Activated T-helper 1 cell treated with anti-CD3 and anti-CD28 coated beads, Interleukin-12 subunit alpha, Interleukin-12 subunit beta, Interleukin-2, Interleukin-4 antibody, amounts not matched to agents 30 ng/mL and 10 ng/mL and 1 ng/mL, durations not matched to agents 14 hours and 24 hours and 36 hours (primary cell): ENCODE data around the gene IL1RL2. TPM values are rescaled to one million over a fixed set of nuclear protein-coding genes. Genes with fewer than 3 reads are reported as not detected.

ENCODE experiments used
- DNase-seq: peaks from one replicate; pipeline ENCODE4 v3.0.0; 2021; ENCODE audit warnings: low spot score
- H3K27ac Mint-ChIP-seq: one replicate; pipeline ENCODE4 v1.8.0; 2021; ENCODE audit warnings: mild to moderate bottlenecking, mixed read lengths
- H3K27me3 Mint-ChIP-seq: one replicate; pipeline ENCODE4 v1.8.0; 2022; ENCODE audit warnings: mild to moderate bottlenecking, moderate library complexity, mixed read lengths; ENCODE audit not compliant: insufficient read depth
- H3K36me3 Mint-ChIP-seq: one replicate; pipeline ENCODE4 v1.8.0; 2021; ENCODE audit warnings: low read depth, mixed read lengths
- H3K4me1 Mint-ChIP-seq: one replicate; pipeline ENCODE4 v1.8.0; 2021; ENCODE audit warnings: low read depth, mixed read lengths
- H3K4me3 Mint-ChIP-seq: one replicate; pipeline ENCODE4 v1.8.0; 2021; ENCODE audit warnings: mild to moderate bottlenecking, moderate library complexity, mixed read lengths
- H3K9me3 Mint-ChIP-seq: one replicate; pipeline ENCODE4 v1.8.0; 2021; ENCODE audit warnings: mixed read lengths
- intact Hi-C: fragments of 100-400 bp; cut with micrococcal nuclease; formaldehyde crosslinking; loops from one replicate; pipeline ENCODE4 v1.15.1; 2024
- total RNA-seq: library from RNA; stranded (reverse); gene quantifications from 2 replicates; pipeline ENCODE4 v1.2.3, GENCODE V29; 2022

Gene IL1RL2
- total RNA-seq, 1 donor from 2014 or later = 0.16 TPM

DNA sequence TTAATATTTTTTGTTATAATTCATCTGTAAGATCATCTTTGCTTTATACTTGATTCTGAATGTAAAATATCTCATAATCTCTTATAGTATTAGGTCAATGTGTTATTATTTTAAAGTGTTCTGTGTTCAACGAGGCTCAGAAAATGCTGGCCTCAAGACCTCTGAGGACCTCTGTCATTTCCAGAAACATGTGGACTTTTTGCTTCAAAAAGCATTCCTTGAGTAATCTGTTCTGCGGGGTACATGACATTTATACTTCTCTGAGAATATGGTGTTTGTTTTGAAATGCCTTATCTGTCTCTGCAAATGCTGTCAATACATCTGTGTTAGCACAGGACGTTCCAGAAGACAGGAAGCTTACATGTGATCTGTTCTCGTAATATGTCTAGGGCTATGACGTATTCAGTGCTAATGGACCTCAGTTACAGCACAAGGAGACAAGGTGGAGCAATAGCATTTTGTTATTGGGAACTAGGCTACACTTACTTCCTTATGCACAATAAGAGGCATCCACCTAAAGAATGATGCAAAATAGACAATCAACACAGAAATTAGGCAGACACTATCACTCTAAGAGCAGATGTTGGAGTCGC, 86.9 kb downstream of the IL1RL2 start:
- intact Hi-C loops = no loop called here
- no peak overlapping the region for H3K4me3 Mint-ChIP-seq
- no peaks in the 10 kb centered on the region for H3K27me3 Mint-ChIP-seq
- H3K27ac Mint-ChIP-seq = no peak overlapping the region
- H3K4me1 Mint-ChIP-seq = peaks cover 57% of the 10 kb centered on the region
- peaks cover 37% of the 10 kb centered on the region for H3K36me3 Mint-ChIP-seq
- no peak for DNase-seq
- peaks cover 18% of the 10 kb centered on the region for H3K9me3 Mint-ChIP-seq

GRCh38 chr2:102276549-102277201, 89.9 kb downstream of the IL1RL2 start:
- Mint-ChIP-seq H3K4me3 (peak overlapping the region; percentile 54), H3K27ac (peak overlapping the region; percentile 73), H3K27me3 (no peaks in the 10 kb centered on the region), H3K4me1 (peaks cover 71% of the 10 kb centered on the region), H3K9me3 (peaks cover 18% of the 10 kb centered on the region), H3K36me3 (peaks cover 27% of the 10 kb centered on the region)
- no peak for DNase-seq
- intact Hi-C loops = loop anchor here (2.0 kb wide), 3 partner anchors 16 to 28 kb away; no protein-coding TSS in a partner anchor

GRCh38 chr2:102277202-102277700, 90.4 kb downstream of the IL1RL2 start:
- H3K4me3 Mint-ChIP-seq = peak overlapping the region; percentile 54

DNA sequence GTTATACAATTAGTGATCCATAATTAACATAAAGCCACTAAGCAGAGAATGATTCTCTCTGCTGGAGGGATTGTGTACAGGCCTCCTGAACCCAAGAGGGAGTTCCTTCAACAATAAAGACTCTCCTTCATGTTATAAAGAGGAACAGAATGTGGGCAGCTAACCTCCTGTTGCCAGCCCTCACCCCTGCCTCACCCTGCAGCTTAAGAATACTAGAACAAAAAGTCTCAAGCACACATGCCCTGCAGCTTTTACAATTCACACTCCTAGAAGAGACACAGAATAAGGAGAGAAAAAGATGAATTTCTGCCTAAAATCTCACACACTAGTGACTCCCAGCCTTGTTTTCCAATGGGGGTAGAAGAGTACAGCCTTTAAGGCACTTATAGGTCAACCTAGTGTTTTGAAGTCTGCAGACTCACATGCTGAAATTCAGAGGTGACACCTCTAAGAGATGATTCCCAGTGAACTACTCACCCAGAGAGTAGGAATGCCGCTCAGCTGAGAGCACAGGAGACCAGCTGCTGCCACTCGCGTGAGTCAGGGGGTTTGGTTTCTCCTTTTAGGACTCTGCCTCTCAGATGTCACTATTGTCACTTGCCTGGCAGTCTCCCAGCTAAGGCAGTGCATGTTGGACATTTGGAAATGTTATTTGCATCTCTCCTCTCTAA, 92.0 kb downstream of the IL1RL2 start:
- H3K36me3 Mint-ChIP-seq = peaks cover 17% of the 10 kb centered on the region
- peaks cover 17% of the 10 kb centered on the region for H3K9me3 Mint-ChIP-seq
- no peaks in the 10 kb centered on the region for H3K27me3 Mint-ChIP-seq
- H3K27ac Mint-ChIP-seq = peak overlapping the region; percentile 57
- peak overlapping the region; percentile 47 for H3K4me3 Mint-ChIP-seq
- peaks cover 61% of the 10 kb centered on the region for H3K4me1 Mint-ChIP-seq
- intact Hi-C loops = no loop called here
- no peak for DNase-seq

More at GRCh38 chr2:102277202-102277700, 90.4 kb downstream of the IL1RL2 start:
- Mint-ChIP-seq H3K27me3 (no peaks in the 10 kb centered on the region), H3K4me1 (peaks cover 71% of the 10 kb centered on the region), H3K27ac (peak overlapping the region; percentile 73), H3K9me3 (peaks cover 18% of the 10 kb centered on the region), H3K36me3 (peaks cover 22% of the 10 kb centered on the region)
- intact Hi-C loops = loop anchor here (2.0 kb wide), 3 partner anchors 16 to 28 kb away; no protein-coding TSS in a partner anchor
- DNase-seq = no peak

- intact Hi-C loops = no loop called here
- H3K9me3 Mint-ChIP-seq = peaks cover 12% of the 10 kb centered on the region
- no peak for DNase-seq
- no peak overlapping the region for H3K27ac Mint-ChIP-seq
- H3K27me3 Mint-ChIP-seq = no peaks in the 10 kb centered on the region
- peaks cover 16% of the 10 kb centered on the region for H3K36me3 Mint-ChIP-seq
- peaks cover 58% of the 10 kb centered on the region for H3K4me1 Mint-ChIP-seq
- H3K4me3 Mint-ChIP-seq = no peak overlapping the region
These were observed 92.5 kb downstream of the IL1RL2 start for GRCh38 chr2:102279391-102279735.

- intact Hi-C loops = no loop called here
- Mint-ChIP-seq H3K4me1 (peaks cover 31% of the 10 kb centered on the region), H3K27me3 (no peaks in the 10 kb centered on the region), H3K9me3 (no peaks in the 10 kb centered on the region), H3K4me3 (no peak overlapping the region), H3K36me3 (peaks cover 12% of the 10 kb centered on the region), H3K27ac (no peak overlapping the region)
- DNase-seq = no peak
These were observed 95.9 kb downstream of the IL1RL2 start for GRCh38 chr2:102282678-102283091.

DNA sequence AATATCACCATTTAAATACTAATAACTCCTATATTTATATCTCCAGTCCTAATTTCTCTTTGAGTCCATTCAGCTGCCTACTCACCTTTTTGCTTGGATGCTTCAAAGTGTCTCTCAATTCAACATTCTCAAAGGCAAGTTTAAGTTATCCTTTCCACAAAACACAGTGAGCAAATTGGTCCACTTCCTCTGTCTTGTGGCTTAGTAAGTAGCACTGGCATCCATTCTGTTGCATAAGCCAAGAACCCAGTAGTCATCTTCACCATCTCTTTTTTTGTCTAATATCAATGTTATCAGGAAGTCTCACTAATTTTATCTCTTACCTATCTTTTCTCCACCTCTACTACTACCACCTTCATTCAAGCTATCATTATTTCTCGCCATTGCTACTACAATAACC, 97.2 kb downstream of the IL1RL2 start:
- DNase-seq = no peak
- peaks cover 18% of the 10 kb centered on the region for H3K4me1 Mint-ChIP-seq
- no peaks in the 10 kb centered on the region for H3K9me3 Mint-ChIP-seq
- intact Hi-C loops = no loop called here
- no peak overlapping the region for H3K4me3 Mint-ChIP-seq
- no peak overlapping the region for H3K27ac Mint-ChIP-seq
- peaks cover 10% of the 10 kb centered on the region for H3K36me3 Mint-ChIP-seq
- no peaks in the 10 kb centered on the region for H3K27me3 Mint-ChIP-seq

GRCh38 chr2:102284611-102285010, 97.8 kb downstream of the IL1RL2 start:
- no peaks in the 10 kb centered on the region for H3K27me3 Mint-ChIP-seq
- peaks cover 15% of the 10 kb centered on the region for H3K4me1 Mint-ChIP-seq
- no peaks in the 10 kb centered on the region for H3K9me3 Mint-ChIP-seq
- peaks cover 11% of the 10 kb centered on the region for H3K36me3 Mint-ChIP-seq
- no peak overlapping the region for H3K4me3 Mint-ChIP-seq
- intact Hi-C loops = no loop called here
- no peak overlapping the region for H3K27ac Mint-ChIP-seq
- DNase-seq = no peak

- H3K9me3 Mint-ChIP-seq = no peaks in the 10 kb centered on the region
- intact Hi-C loops = no loop called here
- no peak for DNase-seq
- H3K4me1 Mint-ChIP-seq = peaks cover 21% of the 10 kb centered on the region
- no peak overlapping the region for H3K4me3 Mint-ChIP-seq
- peaks cover 11% of the 10 kb centered on the region for H3K36me3 Mint-ChIP-seq
- no peaks in the 10 kb centered on the region for H3K27me3 Mint-ChIP-seq
- H3K27ac Mint-ChIP-seq = no peak overlapping the region
These were observed 98.5 kb downstream of the IL1RL2 start for GRCh38 chr2:102285368-102285767.

DNA sequence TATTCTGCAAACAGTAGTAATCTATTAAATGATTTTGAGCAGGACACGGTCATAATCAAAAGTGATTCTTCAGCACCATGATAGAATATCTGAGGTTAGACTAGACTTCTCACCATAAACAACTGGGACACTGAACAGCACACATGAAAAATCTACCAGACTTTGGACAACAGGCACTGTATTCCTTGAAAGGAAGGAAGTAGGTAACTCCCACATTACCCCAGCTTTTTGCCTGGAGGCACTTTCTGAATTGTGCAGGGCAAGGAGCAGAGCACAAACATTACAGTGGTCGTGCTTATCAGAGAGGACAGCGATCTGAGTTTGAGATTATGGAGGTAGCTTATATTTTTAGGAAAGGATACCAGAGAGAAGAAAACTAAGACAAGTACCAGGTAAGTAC, 99.2 kb downstream of the IL1RL2 start:
- no peak for DNase-seq
- Mint-ChIP-seq H3K9me3 (no peaks in the 10 kb centered on the region), H3K4me3 (no peak overlapping the region)

DNA sequence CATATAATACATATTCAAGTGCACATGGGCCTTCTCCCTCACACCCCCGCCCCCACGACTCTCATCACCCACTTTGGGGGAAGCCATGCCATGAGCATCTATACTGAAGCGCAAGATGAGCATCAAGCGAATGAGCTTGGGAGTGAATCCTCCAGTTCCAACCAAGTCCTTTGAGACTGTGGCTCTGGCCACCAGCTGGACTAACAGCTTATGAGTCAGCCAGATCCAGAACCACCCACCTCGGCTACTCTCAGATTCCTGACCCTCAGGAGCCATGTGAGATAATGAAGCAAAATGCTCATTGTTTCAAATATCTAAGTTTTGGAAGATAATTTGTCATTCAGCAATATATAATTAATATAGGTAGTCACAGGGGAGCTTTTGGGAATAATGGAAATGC, 102.3 kb downstream of the IL1RL2 start:
- Mint-ChIP-seq H3K27ac (no peak overlapping the region), H3K9me3 (no peaks in the 10 kb centered on the region), H3K36me3 (peaks cover 6% of the 10 kb centered on the region), H3K4me1 (peaks cover 41% of the 10 kb centered on the region), H3K4me3 (no peak overlapping the region), H3K27me3 (no peaks in the 10 kb centered on the region)
- no peak for DNase-seq
- intact Hi-C loops = loop anchor here (1.0 kb wide), 1 partner anchor 8 kb away; no protein-coding TSS in a partner anchor

More for the DNA sequence above, 99.2 kb downstream of the IL1RL2 start:
- Mint-ChIP-seq H3K27me3 (no peaks in the 10 kb centered on the region), H3K36me3 (peaks cover 10% of the 10 kb centered on the region), H3K27ac (no peak overlapping the region), H3K4me1 (peaks cover 22% of the 10 kb centered on the region)
- intact Hi-C loops = loop anchor here (1.0 kb wide), 1 partner anchor 9 kb away; no protein-coding TSS in a partner anchor
